Amygdala (tissue), 56 donors: ENCODE results near the gene HLA-B.

Source experiments
- DNase-seq, 56 donors: peaks; one replicate each; lab custom pipeline; 2025; lab: John Stamatoyannopoulos, UW

HLA-B gene

DNA sequence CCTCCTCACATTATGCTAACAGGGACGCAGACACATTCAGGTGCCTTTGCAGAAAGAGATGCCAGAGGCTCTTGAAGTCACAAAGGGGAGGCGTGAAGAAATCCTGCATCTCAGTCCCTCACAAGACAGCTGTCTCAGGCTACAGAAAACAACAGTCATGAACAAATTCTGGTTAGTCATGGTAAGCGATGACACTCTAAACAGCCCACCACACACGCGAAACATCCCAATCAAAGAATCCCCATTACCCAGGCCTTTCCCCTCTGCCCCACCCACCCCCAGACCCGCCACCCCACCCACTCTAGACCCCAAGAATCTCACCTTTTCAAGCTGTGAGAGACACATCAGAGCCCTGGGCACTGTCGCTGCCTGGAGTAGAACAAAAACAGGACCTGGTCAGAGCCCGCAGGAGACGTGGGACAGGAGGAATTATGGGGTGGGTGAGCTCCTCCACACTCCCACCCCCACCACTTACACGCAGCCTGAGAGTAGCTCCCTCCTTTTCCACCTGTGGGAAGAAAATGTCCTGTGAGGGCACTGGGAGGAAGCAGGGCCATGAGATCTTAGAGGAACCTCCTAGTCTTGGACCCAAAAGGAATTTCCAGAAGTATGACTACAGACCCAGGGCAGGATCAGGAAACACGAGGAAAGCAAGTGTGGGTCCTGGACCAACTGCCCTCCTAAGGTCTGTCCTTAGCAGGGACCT is 2.7 kb downstream of the HLA-B start:
- DNase-seq = no peak

DNA sequence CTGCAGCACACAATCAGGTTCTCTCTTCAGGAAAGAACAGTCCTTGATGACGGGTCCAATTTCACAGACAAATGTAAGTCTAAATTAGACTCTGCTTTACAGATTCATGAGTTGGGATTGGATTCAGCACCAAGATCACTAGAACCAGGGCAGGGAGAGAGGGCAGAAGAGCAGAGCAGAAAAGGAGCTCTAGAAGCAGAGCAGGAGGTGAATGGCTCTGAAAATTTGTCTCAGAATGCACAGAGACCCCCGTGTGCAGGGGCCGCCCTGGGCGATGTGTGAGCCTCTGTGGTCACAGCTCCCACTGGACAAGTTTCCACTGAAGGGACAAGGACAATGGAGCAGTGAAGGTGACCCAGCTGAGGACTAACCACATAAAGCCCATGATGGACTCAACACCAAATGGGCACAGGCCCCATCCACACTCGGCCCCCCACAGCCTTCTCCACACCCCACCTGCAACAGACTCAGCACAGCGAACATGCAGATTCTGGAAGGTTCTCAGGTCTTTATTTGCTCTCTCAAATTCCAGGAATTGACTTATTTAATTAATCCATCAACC is 3.5 kb downstream of the HLA-B start:
- DNase-seq = no peak

DNA sequence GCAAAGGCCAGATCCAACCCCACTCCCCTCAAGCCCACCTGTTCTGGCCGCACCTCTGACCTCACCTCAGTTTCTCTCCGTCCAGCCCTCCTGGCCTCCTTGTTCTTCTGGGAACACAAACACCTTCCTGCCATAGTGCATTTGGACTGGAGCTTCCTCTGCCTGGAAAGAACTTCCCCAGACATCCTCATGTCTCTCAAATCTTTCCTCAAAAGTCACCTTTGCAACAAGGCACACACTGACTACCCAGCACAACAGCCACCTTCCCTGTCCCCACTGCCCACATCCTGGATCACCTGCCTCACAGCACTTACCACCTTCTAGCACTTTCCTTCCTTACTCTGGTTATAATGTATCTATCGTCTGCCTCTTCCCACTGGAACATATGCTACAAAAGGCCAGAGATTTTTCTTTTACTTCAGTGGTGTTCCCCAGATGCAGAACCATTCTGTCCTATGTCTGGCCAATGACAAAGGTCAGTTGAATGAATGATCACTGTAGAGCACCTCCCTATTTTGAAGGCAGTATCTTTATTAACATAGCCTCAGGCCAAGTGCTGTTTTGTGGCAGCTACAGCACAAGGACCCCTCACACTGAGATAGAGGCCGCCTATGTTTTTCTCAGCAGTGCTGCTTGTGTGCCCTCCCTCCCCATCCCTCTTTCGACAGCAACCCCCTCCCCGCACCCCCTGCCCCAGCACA is 4.1 kb downstream of the HLA-B start:
- no peak for DNase-seq

DNA sequence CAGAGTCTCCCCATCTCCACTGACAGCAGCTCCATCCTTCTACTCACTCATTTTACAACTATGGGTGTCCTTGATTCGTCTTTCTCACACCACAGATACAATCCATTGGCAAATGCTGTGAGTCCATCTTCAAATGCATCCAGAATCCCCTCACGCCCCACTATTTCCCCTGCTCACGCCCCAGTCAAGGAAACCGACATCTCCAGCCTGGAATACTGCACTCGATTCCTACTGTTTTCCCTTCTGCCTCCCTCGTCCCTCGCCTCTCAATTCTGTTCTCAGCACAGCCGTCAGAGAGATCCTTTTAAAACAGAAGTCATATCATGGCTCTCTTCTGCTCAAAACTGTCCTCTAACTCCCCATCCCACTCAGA is 4.7 kb downstream of the HLA-B start:
- DNase-seq = no peak

DNA sequence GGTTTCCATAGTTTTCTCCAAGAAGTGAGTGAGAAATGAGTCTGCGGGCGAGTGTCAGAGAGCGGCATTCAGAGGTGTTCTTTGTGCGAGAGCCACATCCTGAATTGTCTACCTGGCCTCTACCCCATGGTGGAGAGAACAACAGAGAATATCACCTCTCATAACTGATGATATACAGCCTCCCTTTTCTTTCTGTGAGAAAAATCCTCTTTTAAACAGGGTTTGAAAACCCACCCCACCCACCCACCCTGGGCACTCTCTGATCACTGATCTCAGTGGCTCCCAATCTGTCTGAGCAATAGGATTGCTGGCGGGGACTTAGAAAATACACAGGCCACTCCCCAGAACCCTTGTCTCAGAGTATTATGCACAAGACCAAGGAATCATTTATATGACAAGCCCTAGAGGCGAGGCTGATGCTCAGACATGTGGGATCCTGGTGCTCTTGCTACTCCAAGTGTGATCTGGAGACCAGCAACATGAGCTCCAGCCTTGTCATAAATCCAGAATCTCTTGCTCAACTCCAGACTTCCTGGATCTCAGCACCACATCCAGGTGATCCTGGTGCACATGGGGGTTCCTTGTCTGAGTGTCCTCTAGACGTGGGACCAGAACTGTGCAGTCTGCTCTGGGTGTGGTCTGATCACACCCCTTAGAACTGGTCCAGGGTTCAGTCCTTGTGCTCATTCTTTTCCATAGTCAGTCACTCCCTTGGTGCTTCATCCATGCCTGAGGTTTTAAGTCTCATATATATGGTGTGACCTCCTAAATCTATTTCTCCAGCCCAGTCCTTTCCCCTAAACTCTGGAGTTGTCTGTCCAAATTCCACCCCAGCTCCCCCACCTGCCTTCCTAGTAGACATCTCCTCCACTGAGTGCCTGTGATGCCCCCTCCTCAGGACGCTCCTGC is 5.3 kb downstream of the HLA-B start:
- no peak for DNase-seq

DNA sequence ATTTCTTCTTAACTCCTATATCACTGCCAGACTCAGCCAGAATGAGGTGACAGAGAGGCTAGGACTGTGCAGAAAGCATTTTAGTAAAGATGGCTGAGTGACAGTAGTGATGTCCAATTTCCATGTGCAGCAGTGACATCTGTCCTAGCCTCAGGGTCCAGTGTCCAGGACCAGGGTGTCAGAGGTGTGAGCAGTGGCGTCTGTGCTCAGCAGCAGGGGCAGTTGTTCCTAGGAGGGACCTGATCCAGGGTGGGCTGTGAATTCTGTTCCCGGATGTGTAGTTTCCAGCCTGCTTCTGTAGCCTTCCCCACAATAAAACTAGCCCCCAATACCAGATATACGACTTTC is 6.0 kb downstream of the HLA-B start:
- DNase-seq = no peak

DNA sequence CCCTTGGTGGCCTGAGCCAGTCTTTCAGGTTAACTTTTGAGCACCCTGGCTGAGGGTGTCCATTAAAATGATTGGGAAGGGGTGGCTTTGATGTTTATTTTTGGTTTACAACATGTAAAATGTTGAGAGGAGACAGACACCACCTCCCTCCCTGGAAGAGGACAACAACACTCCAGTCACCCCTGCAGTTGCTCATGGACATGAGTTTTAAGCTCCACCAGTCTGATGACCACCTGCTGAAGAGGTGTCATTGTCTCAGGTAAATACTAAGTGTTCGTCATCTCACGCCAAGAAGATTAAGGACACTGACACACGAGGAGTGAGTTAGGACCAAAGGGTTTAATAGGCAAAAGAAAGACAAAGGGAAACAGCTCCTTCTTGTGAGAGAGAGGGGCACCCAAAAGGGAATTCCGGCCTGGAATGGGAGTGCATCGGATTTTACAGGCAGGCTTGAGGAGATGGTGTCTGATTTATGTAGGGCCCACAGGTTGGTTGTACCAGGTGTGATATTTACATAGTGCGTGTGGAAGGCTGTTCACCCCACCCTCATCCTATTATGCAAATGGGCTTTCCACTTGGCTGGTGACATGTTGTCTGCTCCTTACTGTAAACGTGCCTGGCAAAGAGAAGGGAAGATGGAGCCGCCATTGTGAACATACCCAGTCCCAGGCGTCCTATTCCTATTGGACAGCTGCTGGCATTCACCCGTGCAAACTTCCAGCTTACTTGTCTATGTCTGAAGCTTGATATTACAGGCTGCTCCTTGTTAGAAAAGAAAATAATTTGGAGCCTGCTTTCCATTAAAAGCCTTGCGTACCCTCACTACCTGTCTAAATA is 6.6 kb downstream of the HLA-B start:
- no peak for DNase-seq

DNA sequence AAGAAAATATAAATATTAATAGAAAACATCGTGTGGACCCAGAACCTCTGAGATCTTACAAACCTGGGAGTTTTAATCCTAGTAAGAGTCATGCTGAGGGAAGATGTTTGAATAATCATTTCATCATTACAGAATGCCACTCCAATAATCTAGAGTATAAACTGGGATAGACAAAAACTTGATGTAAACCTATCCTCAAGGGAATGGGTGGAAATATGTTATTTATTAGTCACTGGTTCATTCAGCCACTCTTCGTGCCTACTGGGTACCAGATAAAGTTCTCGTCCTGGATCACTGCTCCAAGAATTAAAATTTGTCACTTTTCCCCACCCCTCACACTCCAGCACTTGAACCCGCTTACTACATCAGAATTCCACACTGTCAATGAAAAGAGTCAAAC is 7.7 kb downstream of the HLA-B start:
- no peak for DNase-seq

DNA sequence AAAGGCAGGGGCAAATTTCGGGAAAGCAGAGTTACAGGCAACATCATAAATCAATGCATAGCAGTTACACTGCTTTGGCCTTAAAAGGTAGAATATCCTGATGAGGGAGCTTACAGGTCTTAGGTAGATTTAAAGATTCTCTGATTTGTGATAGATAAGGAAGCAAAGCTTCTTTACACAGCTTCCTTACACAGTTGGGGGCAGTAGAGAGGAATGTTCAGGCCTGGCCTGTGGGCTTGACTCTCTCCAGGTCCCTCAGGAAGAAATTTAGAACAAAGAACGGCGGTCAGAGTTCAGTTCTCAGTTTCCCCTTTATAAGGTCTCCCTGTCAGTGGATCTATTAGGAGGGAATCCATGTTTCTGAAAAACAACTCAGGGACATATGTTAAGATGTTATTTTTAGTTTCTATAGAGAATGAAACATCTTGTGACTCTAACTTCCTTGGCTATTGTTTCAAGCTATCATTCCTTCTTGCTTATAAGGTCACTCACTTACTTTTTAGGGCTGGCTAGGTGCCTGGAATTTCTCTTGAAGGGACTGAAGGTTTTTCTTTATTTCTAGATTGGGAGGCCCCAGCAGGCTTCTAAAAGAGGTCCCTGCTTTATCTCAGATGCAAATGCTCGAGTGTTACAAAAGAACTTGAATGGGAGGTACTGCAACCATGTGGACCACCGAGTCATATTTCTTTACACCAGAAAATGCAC is 11.8 kb downstream of the HLA-B start:
- DNase-seq = no peak

DNA sequence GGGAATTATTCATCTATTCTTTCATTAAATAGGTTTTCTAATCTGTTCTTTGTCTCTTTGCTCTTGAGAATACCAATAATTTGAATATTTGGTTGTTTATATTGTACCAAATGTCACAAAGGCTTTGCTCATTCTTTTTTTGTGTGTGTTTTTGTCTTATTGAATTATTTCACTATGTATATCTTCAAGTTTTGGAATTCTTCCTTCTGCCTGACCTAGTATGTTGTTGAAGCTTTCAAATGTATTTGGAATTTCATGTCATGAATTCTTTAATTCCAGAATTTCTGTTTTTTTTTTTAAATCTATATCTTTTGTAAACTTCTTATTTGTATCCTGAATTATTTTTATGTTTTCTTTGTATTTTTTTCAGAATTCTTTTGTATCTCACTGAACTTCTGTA is 16.8 kb downstream of the HLA-B start:
- DNase-seq = no peak

DNA sequence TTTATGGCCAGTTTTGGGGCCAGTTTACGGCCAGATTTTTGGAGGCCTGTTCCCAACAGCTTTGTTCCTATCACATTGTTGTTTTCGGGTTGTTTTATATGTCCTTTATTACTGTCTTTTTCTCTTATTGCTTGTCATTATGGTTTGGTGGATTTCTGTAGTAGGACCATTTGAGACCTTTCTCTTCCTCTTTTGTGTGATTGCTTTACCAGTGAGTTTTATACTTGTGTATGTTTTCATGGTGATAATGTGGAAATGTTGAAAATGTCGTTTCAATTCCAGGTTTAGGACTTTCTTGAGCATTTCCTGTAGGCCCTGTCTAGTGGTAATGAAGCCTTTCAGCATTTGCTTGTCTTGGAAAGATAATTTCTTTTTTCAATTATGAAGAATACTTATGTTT is 17.8 kb downstream of the HLA-B start:
- no peak for DNase-seq

DNA sequence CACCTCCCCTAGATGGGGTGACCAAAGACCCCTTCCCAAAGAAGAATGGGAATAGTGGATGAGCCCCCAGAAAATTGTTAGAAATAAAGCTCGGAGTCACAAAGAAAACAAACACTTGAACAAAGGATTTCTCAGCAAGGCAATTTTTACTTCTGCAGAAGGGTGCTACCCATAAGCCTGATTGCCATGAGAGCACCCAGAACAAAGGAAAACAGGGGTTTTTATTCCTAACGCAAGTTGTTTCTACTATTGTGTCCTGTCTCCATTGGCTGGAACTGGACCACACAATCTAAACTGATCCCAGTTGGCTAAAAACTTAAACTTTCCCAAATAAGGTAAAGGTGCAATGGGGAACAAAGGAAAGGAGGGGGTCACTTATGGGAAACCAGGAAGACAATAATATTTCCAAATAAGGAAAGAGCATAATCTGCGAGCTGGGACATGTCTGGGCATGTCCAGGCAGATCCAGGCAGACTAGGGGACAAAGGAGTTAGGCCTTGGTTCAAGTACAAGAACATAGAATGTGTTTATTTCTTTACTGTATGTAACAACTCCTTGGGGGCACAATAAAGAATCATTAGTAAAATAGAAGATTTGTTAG is 20.0 kb downstream of the HLA-B start:
- no peak for DNase-seq

DNA sequence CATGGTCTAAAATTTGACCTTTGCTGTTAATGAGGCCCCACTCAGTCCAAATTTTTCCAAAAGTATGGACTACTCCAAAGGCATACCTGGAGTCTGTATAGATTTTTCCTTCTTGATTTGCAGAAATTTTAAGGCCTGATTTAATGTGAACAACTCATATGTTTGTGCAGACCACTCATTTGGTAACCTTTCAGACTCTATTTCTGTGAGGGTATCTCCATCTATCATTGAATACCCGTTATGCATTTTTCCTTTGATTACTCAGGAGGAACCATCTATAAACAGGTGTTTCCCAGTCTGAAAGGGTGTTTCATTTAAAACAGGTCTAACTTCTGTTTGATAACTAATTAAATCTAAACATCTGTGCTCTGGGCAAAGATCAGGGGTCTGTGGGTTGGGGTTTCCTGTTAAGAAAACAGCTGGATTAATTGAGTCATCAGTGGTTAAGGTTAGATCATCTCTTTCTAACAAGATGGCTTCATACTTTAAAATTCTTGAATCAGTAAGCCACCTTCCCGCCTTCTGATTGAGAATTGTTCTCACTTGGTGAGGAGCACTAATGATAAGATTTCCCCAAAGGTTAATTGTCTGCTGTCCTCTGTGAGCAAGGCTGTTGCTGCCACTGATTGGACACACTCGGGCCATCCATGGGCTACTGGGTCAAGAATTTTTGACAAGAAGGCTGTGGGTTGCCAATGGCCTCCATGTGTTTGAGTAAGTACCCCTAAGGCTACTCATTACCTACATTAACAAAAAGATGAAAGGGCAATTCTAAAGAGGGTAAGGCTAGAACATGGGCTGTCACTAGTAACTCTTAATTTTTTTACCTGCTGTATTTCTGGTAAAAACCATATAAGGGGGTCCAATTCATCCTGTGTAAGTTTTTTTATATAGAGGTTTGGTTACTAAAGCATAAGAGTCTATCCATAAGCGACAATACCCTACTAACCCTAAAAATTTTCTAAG is 24.1 kb downstream of the HLA-B start:
- no peak for DNase-seq

DNA sequence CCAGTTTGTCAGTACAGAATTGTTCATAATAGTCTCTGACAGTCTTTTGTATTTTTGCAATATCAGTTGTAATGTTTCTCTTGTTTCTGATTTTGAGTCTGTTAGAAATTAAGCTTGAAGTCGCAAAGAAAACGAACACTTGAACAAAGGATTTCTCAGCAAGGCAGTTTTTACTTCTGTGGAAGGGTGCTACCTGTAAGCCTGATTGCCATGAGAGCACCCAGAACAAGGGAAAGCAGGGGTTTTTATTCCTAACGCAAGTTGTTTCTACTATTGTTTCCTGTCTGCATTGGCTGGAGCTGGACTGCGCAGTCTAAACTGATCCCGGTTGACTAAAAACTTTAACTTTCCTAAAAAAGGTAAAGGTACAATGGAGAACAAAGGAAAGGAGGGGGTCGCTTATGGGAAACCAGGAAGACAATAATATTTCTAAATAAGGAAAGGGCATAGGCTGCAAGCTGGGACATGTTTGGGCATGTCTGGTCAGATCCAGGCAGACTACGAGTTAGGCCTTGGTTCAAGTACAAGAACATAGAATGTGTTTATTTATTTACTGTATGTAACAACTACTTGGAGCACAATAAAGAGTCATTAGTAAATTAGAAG is 28.5 kb downstream of the HLA-B start:
- no peak for DNase-seq

DNA sequence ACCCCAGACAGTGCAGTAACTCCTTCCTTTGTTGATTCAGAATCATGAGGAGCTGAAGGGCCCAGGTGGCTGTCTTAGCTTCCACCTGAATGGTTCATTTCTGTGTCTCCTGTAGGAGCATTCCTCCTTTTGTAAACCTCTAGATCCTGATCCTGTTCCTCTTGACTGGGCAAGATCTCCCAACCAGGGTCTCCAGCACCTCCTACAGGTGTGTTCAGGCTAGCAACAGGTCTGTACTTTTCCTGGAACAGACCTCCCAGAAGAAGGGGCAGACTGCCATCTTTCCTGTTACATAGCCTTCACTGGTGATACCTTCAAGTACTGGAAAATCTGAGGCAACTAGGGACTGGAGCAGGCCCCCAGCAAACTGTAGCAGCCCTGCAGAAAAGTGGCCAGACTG is 35.2 kb downstream of the HLA-B start:
- DNase-seq = no peak

DNA sequence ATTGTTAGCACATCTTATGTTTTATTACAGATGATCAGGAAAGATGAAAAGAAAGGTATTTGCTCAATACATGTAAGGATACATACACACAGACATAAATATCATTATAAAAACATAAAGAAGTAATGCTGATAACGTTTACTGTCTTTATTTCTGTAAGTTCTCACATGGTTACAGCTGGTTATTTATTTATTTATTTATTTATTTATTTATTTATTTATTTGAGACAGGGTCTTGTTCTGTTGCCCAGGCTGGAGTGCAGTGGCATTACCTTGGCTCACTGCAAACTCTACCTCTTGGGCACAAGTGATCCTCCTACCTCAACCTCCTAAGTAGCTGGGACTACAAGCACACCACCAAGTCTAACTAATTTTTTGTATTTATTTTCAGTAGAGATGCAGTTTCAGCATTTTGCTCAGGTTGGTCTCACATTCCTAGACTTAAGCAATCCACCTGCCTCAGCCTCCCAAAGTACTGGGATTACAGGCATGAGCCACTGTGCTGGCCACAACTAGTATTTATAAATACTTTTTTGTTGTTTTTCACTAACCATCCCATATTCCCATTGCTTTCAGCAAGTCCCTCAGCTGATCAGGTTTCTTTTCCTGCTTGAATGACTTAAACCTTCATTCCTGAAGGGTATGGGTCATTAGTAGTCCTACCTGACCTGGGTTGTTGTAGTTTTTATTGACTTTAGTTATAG is 35.8 kb downstream of the HLA-B start:
- no peak for DNase-seq

DNA sequence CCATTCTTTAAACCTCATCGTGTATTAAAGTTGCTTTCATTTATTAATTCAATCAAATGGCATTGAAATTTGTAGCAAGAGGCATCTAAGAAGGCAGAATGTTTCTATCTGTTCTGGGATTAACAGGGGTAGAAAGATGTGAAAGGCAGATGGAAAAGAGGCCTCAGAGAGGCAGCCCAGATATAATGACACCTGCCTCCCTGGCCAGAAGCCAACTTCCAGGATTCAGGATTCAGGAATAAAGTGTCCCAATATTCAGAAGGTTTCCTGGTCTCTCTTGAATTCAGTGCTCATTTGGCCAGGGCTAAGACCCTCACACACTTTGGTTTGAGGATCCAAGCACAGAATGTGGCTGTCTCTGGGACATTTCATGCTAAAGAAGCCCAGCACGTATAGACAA is 39.9 kb downstream of the HLA-B start:
- no peak for DNase-seq
